Brain microvascular endothelial cell (primary cell): Measurements from ENCODE around the gene OLR1.

Experiments used
- DNase-seq: peaks from one replicate; pipeline ENCODE4 v3.0.0-alpha.2; 2020
- H3K27ac ChIP-seq: fragments of 250-450 bp; sonication (Bioruptor Pico); 2 replicates; pipeline ENCODE4 v1.5.1; 2020; ENCODE audit warnings: mild to moderate bottlenecking, moderate library complexity
- H3K27me3 ChIP-seq: fragments of 250-450 bp; sonication (Bioruptor Pico); replicated peaks from 2 replicates; pipeline ENCODE4 v1.5.1; 2020; ENCODE audit warnings: mild to moderate bottlenecking
- H3K36me3 ChIP-seq: fragments of 250-450 bp; sonication (Bioruptor Pico); replicated peaks from 2 replicates; pipeline ENCODE4 v1.5.1; 2020; ENCODE audit warnings: mild to moderate bottlenecking
- H3K4me3 ChIP-seq: 2 replicates; pipeline ENCODE4 v1.5.1; 2011; ENCODE audit warnings: low read depth, mild to moderate bottlenecking, control low read depth, low read length, moderate library complexity
- in situ Hi-C: cut with HindIII; loops from 2 replicates; pipeline ENCODE4 v1.10.0; 2017; ENCODE audit warnings: low sequenced_read_pairs, low pct_ligation_motif_present
- TF ChIP-seq, protein P1 (sequence below): IDR thresholded peaks from 2 replicates; pipeline ENCODE4 v1.5.1; 2011; ENCODE audit warnings: low read depth, mild to moderate bottlenecking, moderate library complexity, low read length, control low read depth, inconsistent platforms; ENCODE audit errors: missing control alignments

OLR1 gene

DNA sequence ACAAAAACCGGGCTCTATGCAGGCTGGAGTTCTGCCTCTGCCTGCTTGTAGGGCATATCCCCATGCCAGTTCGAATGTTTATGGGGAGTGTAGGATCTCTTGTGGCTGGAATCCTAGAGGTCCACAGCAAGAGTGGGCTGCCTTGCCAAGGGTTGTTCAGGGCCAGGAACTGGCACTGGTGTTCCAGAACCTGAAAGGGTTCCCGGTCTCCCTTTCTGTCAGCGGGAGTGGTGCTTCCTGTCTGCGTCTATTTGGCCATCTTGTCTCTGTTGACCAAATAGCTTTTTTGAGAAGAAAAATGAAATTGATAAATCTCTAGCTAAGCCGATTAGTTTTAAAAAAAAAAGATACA, 17.8 kb downstream of the OLR1 start:
- Histone ChIP-seq H3K4me3 (peak overlapping the region; percentile 69), H3K27me3 (no peaks in the 10 kb centered on the region), H3K36me3 (no peaks in the 10 kb centered on the region), H3K27ac (no peak overlapping the region)
- TF ChIP-seq, protein P1, sequence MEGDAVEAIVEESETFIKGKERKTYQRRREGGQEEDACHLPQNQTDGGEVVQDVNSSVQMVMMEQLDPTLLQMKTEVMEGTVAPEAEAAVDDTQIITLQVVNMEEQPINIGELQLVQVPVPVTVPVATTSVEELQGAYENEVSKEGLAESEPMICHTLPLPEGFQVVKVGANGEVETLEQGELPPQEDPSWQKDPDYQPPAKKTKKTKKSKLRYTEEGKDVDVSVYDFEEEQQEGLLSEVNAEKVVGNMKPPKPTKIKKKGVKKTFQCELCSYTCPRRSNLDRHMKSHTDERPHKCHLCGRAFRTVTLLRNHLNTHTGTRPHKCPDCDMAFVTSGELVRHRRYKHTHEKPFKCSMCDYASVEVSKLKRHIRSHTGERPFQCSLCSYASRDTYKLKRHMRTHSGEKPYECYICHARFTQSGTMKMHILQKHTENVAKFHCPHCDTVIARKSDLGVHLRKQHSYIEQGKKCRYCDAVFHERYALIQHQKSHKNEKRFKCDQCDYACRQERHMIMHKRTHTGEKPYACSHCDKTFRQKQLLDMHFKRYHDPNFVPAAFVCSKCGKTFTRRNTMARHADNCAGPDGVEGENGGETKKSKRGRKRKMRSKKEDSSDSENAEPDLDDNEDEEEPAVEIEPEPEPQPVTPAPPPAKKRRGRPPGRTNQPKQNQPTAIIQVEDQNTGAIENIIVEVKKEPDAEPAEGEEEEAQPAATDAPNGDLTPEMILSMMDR, result no peak
- no peak for DNase-seq
- in situ Hi-C loops, result no loop called here

DNA sequence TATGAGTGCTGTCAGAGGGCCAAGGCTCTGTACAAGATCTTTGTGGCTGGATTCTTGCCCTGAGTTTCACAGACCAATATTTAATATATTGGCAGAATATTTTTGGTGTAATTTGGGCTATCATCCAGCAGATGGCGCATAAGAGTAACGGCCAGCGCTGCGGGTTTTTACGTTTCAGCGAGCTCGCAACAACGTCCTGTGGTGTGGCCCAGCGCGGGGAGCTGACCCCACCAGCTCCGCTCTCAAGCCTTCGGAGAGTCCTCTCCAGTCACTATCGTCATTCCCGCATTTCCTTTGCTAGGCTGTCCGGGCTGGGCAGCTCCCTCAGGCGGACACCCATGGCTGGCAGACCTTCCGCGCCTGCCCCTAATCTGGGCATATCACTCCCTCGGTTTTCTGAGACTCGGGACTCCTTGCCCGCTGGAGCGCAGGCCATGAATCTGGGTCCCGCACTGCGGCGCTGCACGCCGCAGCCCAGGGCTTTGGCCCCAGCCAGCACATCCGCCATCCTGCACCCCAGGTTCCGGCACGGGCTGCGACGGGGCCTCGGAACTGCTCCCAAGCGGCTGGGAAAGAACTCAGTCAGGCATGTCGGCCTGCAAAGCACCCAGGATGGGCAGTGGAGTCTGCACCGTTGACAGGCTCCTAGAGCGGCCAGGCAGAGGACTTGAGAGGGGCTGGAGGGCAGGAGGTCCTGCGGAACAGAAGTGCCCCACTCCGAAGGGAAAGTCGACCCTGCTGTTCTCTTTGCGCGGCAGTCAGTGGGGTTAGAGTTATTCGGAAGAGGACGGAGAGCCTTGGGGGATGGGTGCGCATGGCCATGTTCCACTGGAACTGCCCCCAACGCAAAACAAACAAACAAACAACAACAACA, 18.4 kb downstream of the OLR1 start:
- TF ChIP-seq, protein P1, result peak; percentile 78
- peak overlapping the region; percentile 69 for H3K4me3 ChIP-seq
- in situ Hi-C loops, result no loop called here
- no peaks in the 10 kb centered on the region for H3K36me3 ChIP-seq
- H3K27ac ChIP-seq, result no peak overlapping the region
- DNase-seq, result peak; percentile 73
- H3K27me3 ChIP-seq, result no peaks in the 10 kb centered on the region

DNA sequence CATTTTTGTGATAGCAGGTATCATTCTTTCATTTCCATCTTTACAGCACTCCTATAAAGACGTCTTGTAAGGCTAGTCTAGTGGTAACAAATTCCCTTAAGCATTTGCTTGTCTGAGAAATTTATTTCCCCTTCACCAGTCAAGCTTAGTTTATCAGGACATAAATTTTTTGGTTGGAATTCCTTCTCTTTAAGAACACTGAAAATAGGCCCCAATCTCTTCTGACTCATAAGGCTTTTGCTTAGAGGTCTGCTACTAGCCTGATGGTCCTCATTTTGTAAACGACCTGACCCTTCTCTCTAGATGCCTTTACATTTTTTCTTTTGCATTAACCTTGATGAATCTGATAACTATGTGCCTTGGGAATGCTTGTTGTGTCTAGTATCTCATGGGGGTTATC, 20.3 kb downstream of the OLR1 start:
- Histone ChIP-seq H3K27ac (no peak overlapping the region), H3K4me3 (no peak overlapping the region), H3K27me3 (no peaks in the 10 kb centered on the region), H3K36me3 (no peaks in the 10 kb centered on the region)
- TF ChIP-seq, protein P1, result no peak
- in situ Hi-C loops, result no loop called here
- no peak for DNase-seq

DNA sequence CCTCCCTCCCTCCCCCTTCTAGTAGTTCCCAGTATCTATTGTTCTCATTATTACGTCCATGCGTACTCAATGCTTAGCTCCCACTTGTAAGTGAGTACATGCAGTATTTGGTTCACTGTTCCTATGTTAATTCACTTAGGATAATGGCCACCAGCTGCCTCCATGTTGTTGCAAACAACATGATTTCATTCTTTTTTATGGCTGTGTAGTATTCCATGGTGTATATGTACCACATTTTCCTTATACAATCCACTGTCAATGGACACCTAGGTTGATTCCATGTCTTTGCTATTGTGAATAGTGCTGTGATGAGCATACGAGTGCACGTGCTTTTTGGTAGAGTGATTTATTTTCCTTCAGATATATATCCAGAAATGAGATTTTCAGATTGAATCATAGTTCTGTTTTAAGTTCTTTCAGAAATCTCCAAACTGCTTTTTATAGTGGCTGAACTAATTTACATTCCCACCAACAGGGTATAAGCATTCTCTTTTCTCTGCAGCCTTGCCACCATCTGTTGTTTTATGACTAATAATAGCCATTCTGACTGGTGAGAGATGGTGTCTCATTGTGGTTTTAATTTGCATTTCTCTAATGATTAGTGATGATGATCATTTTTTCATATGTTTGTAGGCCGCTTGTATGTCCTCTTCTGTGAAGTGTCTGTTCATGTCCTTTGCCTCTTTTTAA, 24.1 kb downstream of the OLR1 start:
- TF ChIP-seq, protein P1, result no peak
- Histone ChIP-seq H3K27me3 (no peaks in the 10 kb centered on the region), H3K4me3 (no peak overlapping the region), H3K36me3 (no peaks in the 10 kb centered on the region), H3K27ac (no peak overlapping the region)
- DNase-seq, result no peak
- in situ Hi-C loops, result no loop called here

DNA sequence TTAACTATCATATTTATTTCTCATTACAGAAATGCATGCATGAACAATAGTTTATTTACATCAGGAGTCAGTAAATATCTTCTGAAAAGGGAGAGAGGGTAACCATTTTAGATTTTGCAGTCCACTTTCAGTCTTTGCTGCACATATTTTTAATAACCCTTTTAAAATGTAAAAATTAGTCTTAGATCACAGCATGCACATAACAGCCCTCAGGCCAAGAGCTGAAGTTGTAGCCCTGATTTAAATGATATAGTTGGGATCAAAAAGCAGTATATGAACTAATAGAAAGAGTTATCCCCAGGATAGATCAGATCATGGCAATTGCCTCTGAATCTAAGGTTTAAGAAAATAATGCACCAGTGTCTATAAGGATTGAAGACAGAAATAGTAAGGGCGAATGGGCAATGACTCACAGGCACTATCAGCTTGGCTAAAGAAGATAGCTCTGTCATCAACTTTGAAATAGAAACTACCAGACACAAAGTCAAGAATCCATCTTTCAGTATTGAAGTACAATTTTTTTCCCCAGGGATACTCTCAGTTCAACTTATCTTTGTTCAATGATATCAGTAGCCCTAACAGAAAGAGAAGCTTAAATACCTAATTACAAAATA, 28.8 kb downstream of the OLR1 start:
- in situ Hi-C loops, result no loop called here
- Histone ChIP-seq H3K4me3 (no peak overlapping the region), H3K27ac (no peak overlapping the region), H3K36me3 (no peaks in the 10 kb centered on the region), H3K27me3 (no peaks in the 10 kb centered on the region)
- TF ChIP-seq, protein P1, result no peak
- peak; percentile 51 for DNase-seq
